Putamen (tissue), 1 donor: ENCODE measurements around the gene MOCS1.
A peak's percentile ranks its signal among the peaks of the same experiment; 100 is the strongest.

Source experiments
- DNase-seq: peaks from one replicate; pipeline ENCODE4 v3.0.0-alpha.2; 2016; ENCODE audit warnings: low spot score

The MOCS1 gene

GRCh38 chr6:39902786-39903465 is 31.3 kb downstream of the MOCS1 start:
- no peak for DNase-seq

- DNase-seq: no peak
Measured at GRCh38 chr6:39902136-39902535, 32.1 kb downstream of the MOCS1 start.

- DNase-seq: no peak
Measured at GRCh38 chr6:39901670-39902069, 32.6 kb downstream of the MOCS1 start.

GRCh38 chr6:39901116-39901655 is 33.1 kb downstream of the MOCS1 start:
- DNase-seq: no peak

- DNase-seq: no peak
Measured at GRCh38 chr6:39899554-39900295, 34.5 kb downstream of the MOCS1 start.

- DNase-seq: no peak
Measured at GRCh38 chr6:39898625-39899024, 35.6 kb downstream of the MOCS1 start.

GRCh38 chr6:39897698-39898097 is 36.6 kb downstream of the MOCS1 start:
- DNase-seq: no peak

- no peak for DNase-seq
Measured at GRCh38 chr6:39896701-39897100, 37.6 kb downstream of the MOCS1 start.

GRCh38 chr6:39893286-39893685 is 41.0 kb downstream of the MOCS1 start:
- DNase-seq: no peak

- peak; percentile 58 for DNase-seq
Measured at GRCh38 chr6:39892490-39893129, 41.7 kb downstream of the MOCS1 start.

GRCh38 chr6:39891976-39892375 is 42.3 kb downstream of the MOCS1 start:
- no peak for DNase-seq

GRCh38 chr6:39891353-39891752 is 42.9 kb downstream of the MOCS1 start:
- no peak for DNase-seq

- no peak for DNase-seq
Measured at GRCh38 chr6:39889229-39889628, 45.0 kb downstream of the MOCS1 start.

GRCh38 chr6:39887692-39888450 is 46.4 kb downstream of the MOCS1 start:
- peak; percentile 85 for DNase-seq

GRCh38 chr6:39886871-39887270 is 47.4 kb downstream of the MOCS1 start:
- no peak for DNase-seq

GRCh38 chr6:39885691-39886090 is 48.6 kb downstream of the MOCS1 start:
- no peak for DNase-seq

GRCh38 chr6:39884696-39885095 is 49.6 kb downstream of the MOCS1 start:
- no peak for DNase-seq

- peak; percentile 41 for DNase-seq
Measured at GRCh38 chr6:39882531-39882899, 51.7 kb downstream of the MOCS1 start.

- no peak for DNase-seq
Measured at GRCh38 chr6:39881851-39882530, 52.3 kb downstream of the MOCS1 start.

GRCh38 chr6:39880594-39880993 is 53.7 kb downstream of the MOCS1 start:
- DNase-seq: no peak

GRCh38 chr6:39879535-39879934 is 54.7 kb downstream of the MOCS1 start:
- DNase-seq: no peak

- no peak for DNase-seq
Measured at GRCh38 chr6:39876826-39877225, 57.4 kb downstream of the MOCS1 start.
